ENCODE measurements around the gene ZDHHC14.

ZDHHC14 gene

DNA sequence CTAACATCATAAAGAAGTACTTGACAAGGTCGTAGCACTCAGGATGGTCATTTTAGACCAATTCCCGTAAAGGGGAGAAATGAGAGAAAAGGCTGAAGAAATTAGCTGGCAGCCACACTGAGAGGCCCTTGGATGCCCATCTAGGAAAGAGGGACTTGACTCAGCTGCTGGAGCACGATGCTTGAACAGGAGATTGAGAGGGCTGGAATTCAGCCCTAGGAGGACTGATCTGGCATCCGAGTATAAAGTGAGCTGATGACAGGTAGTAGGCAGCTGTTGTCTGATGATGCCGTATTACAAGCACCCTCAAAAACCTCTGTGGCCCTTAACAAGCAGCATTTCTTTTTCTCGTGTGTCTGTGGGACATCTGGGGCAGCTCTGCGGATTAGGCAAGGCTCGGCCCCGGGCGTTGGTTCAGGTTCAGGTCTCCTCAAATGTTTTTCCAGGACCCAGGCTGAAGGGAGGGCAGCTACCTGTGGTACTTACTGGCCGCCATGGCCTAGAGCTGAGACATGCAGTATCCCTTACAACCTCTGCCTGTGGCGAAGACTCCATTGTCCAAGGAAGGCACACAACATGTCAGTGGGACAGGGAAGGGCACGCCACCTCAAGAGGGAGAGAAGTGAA lies 222.4 kb downstream of the ZDHHC14 start:
- Histone ChIP-seq H3K79me2 (ENCODE audit: control insufficient read depth, insufficient read depth, low read length) (no peaks in the 10 kb centered on the region), H3K79me1 (ENCODE audit: low read length) (no peaks in the 10 kb centered on the region), H3K4me2 (ENCODE audit: low read length) (no peak overlapping the region), H3K18ac (ENCODE audit: low read length) (no peak overlapping the region), H3K4me3 (ENCODE audit: low read length) (no peak overlapping the region), H2BK5ac (ENCODE audit: low read length) (no peak overlapping the region), H3K4ac (ENCODE audit: low read depth, low read length) (no peak overlapping the region), H3K9ac (ENCODE audit: low read length) (no peak overlapping the region), H3K27me3 (ENCODE audit: insufficient read depth, low read length, poor library complexity) (no peaks in the 10 kb centered on the region), H2AK5ac (ENCODE audit: low read length) (no peak overlapping the region), H4K8ac (ENCODE audit: low read depth, low read length) (no peak overlapping the region), H2BK15ac (replicated peaks; ENCODE audit: low read depth) (no peak overlapping the region), H2BK120ac (ENCODE audit: low read depth, low read length) (no peak overlapping the region), H3K4me1 (ENCODE audit: control insufficient read depth, low read depth, low read length) (peaks cover 8% of the 10 kb centered on the region), H3K23ac (ENCODE audit: low read length) (no peak overlapping the region), H3K36me3 (ENCODE audit: control insufficient read depth, insufficient read depth, low read length) (no peaks in the 10 kb centered on the region), H3K27ac (ENCODE audit: low read depth, low read length) (no peak overlapping the region), H3K56ac (ENCODE audit: low read length) (no peak overlapping the region), H4K5ac (ENCODE audit: low read length) (no peak overlapping the region)
- no peak for DNase-seq
- no CpG with 5 or more reads among the region's 13 CpGs for WGBS (ENCODE audit: extremely low coverage, insufficient coverage, low lambda C conversion rate)

DNA sequence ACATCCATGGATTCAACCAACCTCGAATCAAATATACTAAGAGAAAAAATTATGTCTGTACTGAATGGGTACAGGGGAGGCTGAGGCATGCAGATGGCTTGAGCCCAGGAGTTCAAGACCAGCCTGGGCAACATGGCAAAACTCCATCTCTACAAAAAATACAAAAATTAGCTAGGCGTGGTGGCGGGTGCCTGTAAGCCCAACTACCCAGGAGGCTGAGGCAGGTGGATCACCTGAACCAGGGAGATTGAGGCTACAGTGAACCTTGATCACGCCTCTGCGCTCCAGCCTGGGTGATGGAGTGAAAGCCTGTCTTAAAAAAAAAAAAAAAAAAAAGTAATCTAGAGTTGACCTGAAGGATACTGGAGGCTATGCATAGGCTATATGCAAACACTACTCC lies 223.0 kb downstream of the ZDHHC14 start:
- WGBS (ENCODE audit: extremely low coverage, insufficient coverage, low lambda C conversion rate) = no CpG with 5 or more reads among the region's 5 CpGs

DNA sequence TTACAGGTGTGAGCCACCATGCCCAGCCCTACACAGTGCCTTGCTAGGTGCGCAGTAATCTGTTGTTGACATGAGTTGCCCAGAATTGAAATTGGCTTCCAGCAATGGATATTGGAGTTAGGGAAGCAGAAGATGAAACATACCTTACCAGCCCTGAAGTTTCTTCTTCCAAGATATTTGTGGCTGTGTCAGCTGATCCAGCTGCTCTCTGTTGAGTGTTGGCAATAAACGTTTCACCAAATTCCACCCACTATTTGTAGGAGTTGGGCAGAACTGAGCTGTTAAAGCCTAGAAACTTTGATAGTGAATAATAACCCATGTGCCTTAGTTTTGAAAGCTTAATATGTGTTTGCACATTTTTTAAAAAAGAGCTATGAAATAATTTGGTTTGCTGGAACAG lies 223.8 kb downstream of the ZDHHC14 start:
- H3K27me3 ChIP-seq (ENCODE audit: insufficient read depth, low read length, poor library complexity) = no peaks in the 10 kb centered on the region
- H3K23ac ChIP-seq (ENCODE audit: low read length) = no peak overlapping the region
- H3K4me3 ChIP-seq (ENCODE audit: low read length) = no peak overlapping the region
- WGBS (ENCODE audit: extremely low coverage, insufficient coverage, low lambda C conversion rate) = no CpG with 5 or more reads among the region's 2 CpGs
- no peak overlapping the region for H4K8ac ChIP-seq (ENCODE audit: low read depth, low read length)
- peaks cover 8% of the 10 kb centered on the region for H3K4me1 ChIP-seq (ENCODE audit: control insufficient read depth, low read depth, low read length)
- no peak overlapping the region for H3K4me2 ChIP-seq (ENCODE audit: low read length)
- no peaks in the 10 kb centered on the region for H3K79me1 ChIP-seq (ENCODE audit: low read length)
- no peak overlapping the region for H3K9ac ChIP-seq (ENCODE audit: low read length)
- H2BK5ac ChIP-seq (ENCODE audit: low read length) = no peak overlapping the region
- no peaks in the 10 kb centered on the region for H3K79me2 ChIP-seq (ENCODE audit: control insufficient read depth, insufficient read depth, low read length)
- H3K56ac ChIP-seq (ENCODE audit: low read length) = no peak overlapping the region
- H3K4ac ChIP-seq (ENCODE audit: low read depth, low read length) = no peak overlapping the region
- H3K18ac ChIP-seq (ENCODE audit: low read length) = no peak overlapping the region
- no peak overlapping the region for H3K27ac ChIP-seq (ENCODE audit: low read depth, low read length)
- no peak overlapping the region for H4K5ac ChIP-seq (ENCODE audit: low read length)
- no peak overlapping the region for H2AK5ac ChIP-seq (ENCODE audit: low read length)
- H2BK120ac ChIP-seq (ENCODE audit: low read depth, low read length) = no peak overlapping the region
- no peaks in the 10 kb centered on the region for H3K36me3 ChIP-seq (ENCODE audit: control insufficient read depth, insufficient read depth, low read length)
- H2BK15ac ChIP-seq (replicated peaks; ENCODE audit: low read depth) = no peak overlapping the region
- no peak for DNase-seq

More for the DNA sequence above, 223.0 kb downstream of the ZDHHC14 start:
- no peak overlapping the region for H3K18ac ChIP-seq (ENCODE audit: low read length)
- no peak overlapping the region for H3K4me3 ChIP-seq (ENCODE audit: low read length)
- no peak overlapping the region for H3K23ac ChIP-seq (ENCODE audit: low read length)
- no peak overlapping the region for H2BK5ac ChIP-seq (ENCODE audit: low read length)
- H3K79me1 ChIP-seq (ENCODE audit: low read length) = no peaks in the 10 kb centered on the region
- no peak overlapping the region for H2BK120ac ChIP-seq (ENCODE audit: low read depth, low read length)
- H3K56ac ChIP-seq (ENCODE audit: low read length) = no peak overlapping the region
- H4K5ac ChIP-seq (ENCODE audit: low read length) = no peak overlapping the region
- no peak overlapping the region for H2BK15ac ChIP-seq (replicated peaks; ENCODE audit: low read depth)
- H3K79me2 ChIP-seq (ENCODE audit: control insufficient read depth, insufficient read depth, low read length) = no peaks in the 10 kb centered on the region
- no peak overlapping the region for H2AK5ac ChIP-seq (ENCODE audit: low read length)
- no peaks in the 10 kb centered on the region for H3K36me3 ChIP-seq (ENCODE audit: control insufficient read depth, insufficient read depth, low read length)
- no peak overlapping the region for H3K9ac ChIP-seq (ENCODE audit: low read length)
- DNase-seq = no peak
- no peak overlapping the region for H4K8ac ChIP-seq (ENCODE audit: low read depth, low read length)
- no peak overlapping the region for H3K27ac ChIP-seq (ENCODE audit: low read depth, low read length)
- peaks cover 8% of the 10 kb centered on the region for H3K4me1 ChIP-seq (ENCODE audit: control insufficient read depth, low read depth, low read length)
- H3K27me3 ChIP-seq (ENCODE audit: insufficient read depth, low read length, poor library complexity) = no peaks in the 10 kb centered on the region
- H3K4me2 ChIP-seq (ENCODE audit: low read length) = no peak overlapping the region
- H3K4ac ChIP-seq (ENCODE audit: low read depth, low read length) = no peak overlapping the region

DNA sequence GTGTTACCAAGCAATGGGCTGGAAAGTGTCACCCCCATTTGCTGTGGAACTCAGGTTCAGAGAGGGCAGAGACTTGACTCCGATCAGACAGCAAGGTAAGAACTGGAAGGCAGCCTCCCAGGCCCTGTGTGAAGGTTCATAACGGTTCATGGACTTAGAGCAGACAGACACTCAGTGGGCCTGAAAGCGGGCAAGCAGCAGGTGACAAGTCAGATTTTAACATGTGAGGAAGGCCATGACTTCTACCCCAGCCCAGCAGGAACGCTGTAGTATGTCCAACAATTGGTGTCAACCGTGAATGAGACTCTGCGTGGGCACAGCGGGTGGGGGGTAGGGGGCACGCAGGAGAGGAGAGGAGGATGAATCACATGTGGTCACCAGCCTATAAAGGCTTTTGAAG lies 224.5 kb downstream of the ZDHHC14 start:
- H4K5ac ChIP-seq (ENCODE audit: low read length) = no peak overlapping the region
- H3K4me2 ChIP-seq (ENCODE audit: low read length) = no peak overlapping the region
- DNase-seq = no peak
- no peak overlapping the region for H2BK5ac ChIP-seq (ENCODE audit: low read length)
- no peak overlapping the region for H3K56ac ChIP-seq (ENCODE audit: low read length)
- no peaks in the 10 kb centered on the region for H3K36me3 ChIP-seq (ENCODE audit: control insufficient read depth, insufficient read depth, low read length)
- H2BK120ac ChIP-seq (ENCODE audit: low read depth, low read length) = no peak overlapping the region
- no peak overlapping the region for H2AK5ac ChIP-seq (ENCODE audit: low read length)
- no peaks in the 10 kb centered on the region for H3K27me3 ChIP-seq (ENCODE audit: insufficient read depth, low read length, poor library complexity)
- no peak overlapping the region for H3K9ac ChIP-seq (ENCODE audit: low read length)
- H3K4me3 ChIP-seq (ENCODE audit: low read length) = no peak overlapping the region
- no peak overlapping the region for H3K27ac ChIP-seq (ENCODE audit: low read depth, low read length)
- peaks cover 8% of the 10 kb centered on the region for H3K4me1 ChIP-seq (ENCODE audit: control insufficient read depth, low read depth, low read length)
- no CpG with 5 or more reads among the region's 8 CpGs for WGBS (ENCODE audit: extremely low coverage, insufficient coverage, low lambda C conversion rate)
- no peak overlapping the region for H3K18ac ChIP-seq (ENCODE audit: low read length)
- no peaks in the 10 kb centered on the region for H3K79me2 ChIP-seq (ENCODE audit: control insufficient read depth, insufficient read depth, low read length)
- no peaks in the 10 kb centered on the region for H3K79me1 ChIP-seq (ENCODE audit: low read length)
- H3K23ac ChIP-seq (ENCODE audit: low read length) = no peak overlapping the region
- H3K4ac ChIP-seq (ENCODE audit: low read depth, low read length) = no peak overlapping the region
- H4K8ac ChIP-seq (ENCODE audit: low read depth, low read length) = no peak overlapping the region
- H2BK15ac ChIP-seq (replicated peaks; ENCODE audit: low read depth) = no peak overlapping the region

DNA sequence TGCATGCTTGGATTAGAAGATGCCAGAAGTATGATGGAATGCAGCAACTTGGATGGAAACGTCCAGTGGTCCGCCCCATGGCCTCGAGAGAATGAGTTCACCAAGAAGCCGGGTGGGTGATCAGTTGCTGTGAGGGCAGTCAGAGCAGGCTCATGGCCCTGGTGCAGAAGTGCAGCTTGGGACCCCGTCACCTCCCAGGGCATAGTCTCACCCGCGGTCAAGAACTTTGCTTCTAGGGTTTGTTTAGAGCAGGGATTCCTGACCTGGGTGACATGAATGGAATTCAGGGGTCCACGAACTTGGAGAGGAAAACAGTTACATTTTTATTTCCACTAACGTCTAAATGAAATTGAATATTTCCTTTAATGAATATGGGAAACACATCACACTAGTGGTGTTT lies 225.5 kb downstream of the ZDHHC14 start:
- Histone ChIP-seq H3K4me3 (ENCODE audit: low read length) (no peak overlapping the region), H3K27ac (ENCODE audit: low read depth, low read length) (no peak overlapping the region), H3K4me2 (ENCODE audit: low read length) (no peak overlapping the region), H2BK5ac (ENCODE audit: low read length) (no peak overlapping the region), H3K9ac (ENCODE audit: low read length) (no peak overlapping the region), H3K56ac (ENCODE audit: low read length) (no peak overlapping the region), H4K5ac (ENCODE audit: low read length) (no peak overlapping the region), H3K4me1 (ENCODE audit: control insufficient read depth, low read depth, low read length) (peaks cover 8% of the 10 kb centered on the region), H4K8ac (ENCODE audit: low read depth, low read length) (no peak overlapping the region), H3K79me2 (ENCODE audit: control insufficient read depth, insufficient read depth, low read length) (no peaks in the 10 kb centered on the region), H3K18ac (ENCODE audit: low read length) (no peak overlapping the region), H2AK5ac (ENCODE audit: low read length) (no peak overlapping the region), H3K4ac (ENCODE audit: low read depth, low read length) (no peak overlapping the region), H2BK120ac (ENCODE audit: low read depth, low read length) (no peak overlapping the region), H3K23ac (ENCODE audit: low read length) (no peak overlapping the region), H3K27me3 (ENCODE audit: insufficient read depth, low read length, poor library complexity) (no peaks in the 10 kb centered on the region), H3K79me1 (ENCODE audit: low read length) (no peaks in the 10 kb centered on the region), H3K36me3 (ENCODE audit: control insufficient read depth, insufficient read depth, low read length) (no peaks in the 10 kb centered on the region), H2BK15ac (replicated peaks; ENCODE audit: low read depth) (no peak overlapping the region)
- DNase-seq = no peak
- no CpG with 5 or more reads among the region's 9 CpGs for WGBS (ENCODE audit: extremely low coverage, insufficient coverage, low lambda C conversion rate)

Measured in mesendoderm (in vitro differentiated cells).